Neural cell (in vitro differentiated cells): ENCODE results near the gene DNAL4.

Experiments used
- CTCF ChIP-seq: fragments of 450-650 bp; IDR thresholded peaks from 2 replicates; pipeline ENCODE4 v1.5.1; 2014; ENCODE audit warnings: antibody characterized with exemption, mild to moderate bottlenecking, moderate library complexity; ENCODE audit not compliant: poor library complexity, severe bottlenecking
- EP300 ChIP-seq: fragments of 450-650 bp; conservative IDR thresholded peaks from 2 replicates; pipeline ENCODE4 v1.6.1; 2014; ENCODE audit warnings: antibody characterized with exemption, mild to moderate bottlenecking, moderate library complexity; ENCODE audit not compliant: poor library complexity, severe bottlenecking
- EZH2 ChIP-seq: fragments of 200-600, 300-800 bp; shearing (Covaris generic), sonication (generic); IDR thresholded peaks from 2 replicates; pipeline ENCODE4 v1.6.1; 2014; ENCODE audit warnings: antibody characterized with exemption, low read length, borderline replicate concordance, mild to moderate bottlenecking; ENCODE audit not compliant: insufficient read depth, poor library complexity, severe bottlenecking
- POLR2AphosphoS5 ChIP-seq: IDR thresholded peaks from 2 replicates; pipeline ENCODE4 v1.6.1; 2012
- RAD21 ChIP-seq: fragments of 450-650 bp; conservative IDR thresholded peaks from 2 replicates; pipeline ENCODE4 v1.6.1; 2014; ENCODE audit warnings: antibody characterized with exemption, mild to moderate bottlenecking, moderate library complexity
- TAF1 ChIP-seq: IDR thresholded peaks from 2 replicates; pipeline ENCODE4 v1.6.1; 2012; ENCODE audit warnings: low read depth

- TF ChIP-seq CTCF (no peak), RAD21 (no peak), POLR2AphosphoS5 (no peak), EP300 (no peak), TAF1 (no peak), EZH2 (no peak)
These were observed 47.7 kb upstream of the DNAL4 start for GRCh38 chr22:38841635-38842034.
